CD4-positive, alpha-beta T cell treated with Interleukin-17A for 4 hours (primary cell): ENCODE results near the gene ZNF215.
"Not testable (repeated sequence)": the region's sequence is repeated elsewhere in the genome, so short reads cannot be mapped to it uniquely, and the experiment has no call there.

Experiments
- DNase-seq: peaks from one replicate; pipeline ENCODE4 v3.0.0-alpha.2; 2020; ENCODE audit warnings: mixed read lengths

The ZNF215 gene

GRCh38 chr11:6926208-6927029 lies at the start of gene ZNF215:
ZNF215 (plus strand) TSS chr11:6926426; CDS start chr11:6932273, 5,847 bp downstream.
- peak; percentile 56 for DNase-seq

- DNase-seq = no peak
Observed at GRCh38 chr11:6876914-6877313, 49.3 kb upstream of the ZNF215 start.

GRCh38 chr11:6882751-6883150 lies 43.5 kb upstream of the ZNF215 start:
- no peak for DNase-seq

- not testable (repeated sequence) for DNase-seq
Observed at GRCh38 chr11:6887711-6888110, 38.5 kb upstream of the ZNF215 start.

GRCh38 chr11:6888830-6889229 lies 37.4 kb upstream of the ZNF215 start:
- no peak for DNase-seq

GRCh38 chr11:6889835-6890234 lies 36.4 kb upstream of the ZNF215 start:
- DNase-seq = no peak

- no peak for DNase-seq
Observed at GRCh38 chr11:6892400-6892799, 33.8 kb upstream of the ZNF215 start, which contains the start of gene OR2D2. OR2D2 (minus strand) TSS chr11:6892500; CDS start chr11:6892500, 0 bp downstream.

- DNase-seq = no peak
Observed at GRCh38 chr11:6894097-6894496, 32.1 kb upstream of the ZNF215 start.

GRCh38 chr11:6895010-6895409 lies 31.2 kb upstream of the ZNF215 start:
- no peak for DNase-seq

- DNase-seq = no peak
Observed at GRCh38 chr11:6898911-6899310, 27.3 kb upstream of the ZNF215 start.

GRCh38 chr11:6900327-6900999 lies 25.8 kb upstream of the ZNF215 start:
- no peak for DNase-seq

- not testable (repeated sequence) for DNase-seq
Observed at GRCh38 chr11:6904804-6905203, 21.4 kb upstream of the ZNF215 start.

GRCh38 chr11:6911378-6911777 lies 14.8 kb upstream of the ZNF215 start:
- no peak for DNase-seq

- no peak for DNase-seq
Observed at GRCh38 chr11:6911948-6912347, 14.3 kb upstream of the ZNF215 start.

- no peak for DNase-seq
Observed at GRCh38 chr11:6919698-6920097, 6.5 kb upstream of the ZNF215 start.

GRCh38 chr11:6920702-6921101 lies 5.5 kb upstream of the ZNF215 start, which contains the start of gene OR2D3:
OR2D3 (plus strand) TSS chr11:6921002; CDS start chr11:6921002, 0 bp downstream.
- DNase-seq = no peak

- DNase-seq = no peak
Observed at GRCh38 chr11:6925007-6925577, 1.1 kb upstream of the ZNF215 start.

GRCh38 chr11:6925636-6926207 lies 504 bp upstream of the ZNF215 start:
- no peak for DNase-seq

- no peak for DNase-seq
Observed at GRCh38 chr11:6927030-6927617, 898 bp downstream of the ZNF215 start.

- DNase-seq = no peak
Observed at GRCh38 chr11:6928916-6929315, 2.7 kb downstream of the ZNF215 start.

GRCh38 chr11:6931146-6931713 lies 5.0 kb downstream of the ZNF215 start:
- no peak for DNase-seq

GRCh38 chr11:6932145-6932544 lies 5.9 kb downstream of the ZNF215 start:
- DNase-seq = peak; percentile 16

- no peak for DNase-seq
Observed at GRCh38 chr11:6941970-6942369, 15.7 kb downstream of the ZNF215 start.
